HepG2 (cell line): Measurements from ENCODE around the gene SKIC2. TPM values are rescaled to one million over a fixed set of nuclear protein-coding genes. Genes with fewer than 3 reads are reported as not detected.

Experiments
- CBX5 ChIP-seq: sonication (generic); formaldehyde crosslinking; IDR thresholded peaks from 2 replicates; pipeline ENCODE4 v1.4.0; 2020; ENCODE audit warnings: missing genetic modification reagents, borderline replicate concordance
- ETV6 ChIP-seq: sonication (generic); formaldehyde crosslinking; conservative IDR thresholded peaks from 2 replicates; pipeline ENCODE4 v1.4.0; 2020; ENCODE audit warnings: missing genetic modification reagents
- FOXK2 ChIP-seq: fragments of 450-650 bp; IDR thresholded peaks from 2 replicates; pipeline ENCODE4 v1.6.1; 2016
- MED8 ChIP-seq: sonication (generic); formaldehyde crosslinking; IDR thresholded peaks from 2 replicates; pipeline ENCODE4 v1.8.1; 2023; ENCODE audit warnings: mild to moderate bottlenecking, missing genetic modification reagents; ENCODE audit not compliant: insufficient replicate concordance
- NFE2L2 ChIP-seq: fragments of 150-350 bp; IDR thresholded peaks from 2 replicates; pipeline ENCODE4 v1.6.1; 2014; ENCODE audit warnings: low read length
- PHF21A ChIP-seq: sonication (generic); formaldehyde crosslinking; IDR thresholded peaks from 2 replicates; pipeline ENCODE4 v1.5.0; 2020; ENCODE audit warnings: mild to moderate bottlenecking, missing genetic modification reagents
- polyA plus RNA-seq, 8 experiments: library from polyadenylated mRNA; depleted of rRNA in 3 of 8; stranded (reverse) in 7 of 8; unstranded in 1 of 8; fragments of >200 nt; fragmentation: Illumina TruSeq in 4 of 8; extraction: Trizol in 4 of 8; gene quantifications; 2 replicates each; pipeline versions ENCODE4 v1.2.1 to v1.2.3, GENCODE V29; 2011 to 2016; ENCODE audit warnings: low read depth in 4 of 8, missing spikeins in 1 of 8, mixed read lengths in 1 of 8; ENCODE audit not compliant: insufficient read depth in 1 of 8
- total RNA-seq, 5 experiments: library from RNA; depleted of rRNA; stranded (reverse); fragments of >200 nt; fragmentation: Illumina TruSeq; extraction: Trizol; gene quantifications; 2 replicates each; pipeline ENCODE4 v1.2.3, GENCODE V29; 2016; ENCODE audit warnings: low read depth in 1 of 5
- TF ChIP-seq, protein P1 (sequence below), 2 experiments: fragments of 450-650 bp in 1 of 2; sonication (generic) in 1 of 2; formaldehyde crosslinking in 1 of 2; IDR thresholded peaks; 2 replicates each; pipeline versions ENCODE4 v1.6.1 to v1.8.0; 2016 to 2022; ENCODE audit warnings: antibody characterized with exemption in 1 of 2, mild to moderate bottlenecking in 1 of 2, missing genetic modification reagents in 1 of 2
- TF ChIP-seq, protein P2 (sequence below), 2 experiments: sonication (generic) in 1 of 2; formaldehyde crosslinking in 1 of 2; IDR thresholded peaks; 2 replicates each; pipeline versions ENCODE4 v1.5.1 to v1.6.1; 2011 to 2020; ENCODE audit warnings: borderline replicate concordance in 1 of 2, low read depth in 1 of 2, low read length in 1 of 2, mild to moderate bottlenecking in 1 of 2, missing genetic modification reagents in 1 of 2, moderate library complexity in 1 of 2
- TF ChIP-seq, protein P3 (sequence below): sonication (generic); formaldehyde crosslinking; IDR thresholded peaks from 2 replicates; pipeline ENCODE4 v1.4.0; 2020; ENCODE audit warnings: missing genetic modification reagents, borderline replicate concordance
- TF ChIP-seq, protein P4 (sequence below): sonication (generic); formaldehyde crosslinking; IDR thresholded peaks from 2 replicates; pipeline ENCODE4 v1.5.1; 2020; ENCODE audit warnings: mild to moderate bottlenecking, missing genetic modification reagents, moderate library complexity

Gene SKIC2
- total and polyA plus RNA-seq, 2 of the 13 experiments (the other 11 are each of a cell fraction or from before 2014, with no cell fraction given), result 67.1 to 68.4 TPM

DNA sequence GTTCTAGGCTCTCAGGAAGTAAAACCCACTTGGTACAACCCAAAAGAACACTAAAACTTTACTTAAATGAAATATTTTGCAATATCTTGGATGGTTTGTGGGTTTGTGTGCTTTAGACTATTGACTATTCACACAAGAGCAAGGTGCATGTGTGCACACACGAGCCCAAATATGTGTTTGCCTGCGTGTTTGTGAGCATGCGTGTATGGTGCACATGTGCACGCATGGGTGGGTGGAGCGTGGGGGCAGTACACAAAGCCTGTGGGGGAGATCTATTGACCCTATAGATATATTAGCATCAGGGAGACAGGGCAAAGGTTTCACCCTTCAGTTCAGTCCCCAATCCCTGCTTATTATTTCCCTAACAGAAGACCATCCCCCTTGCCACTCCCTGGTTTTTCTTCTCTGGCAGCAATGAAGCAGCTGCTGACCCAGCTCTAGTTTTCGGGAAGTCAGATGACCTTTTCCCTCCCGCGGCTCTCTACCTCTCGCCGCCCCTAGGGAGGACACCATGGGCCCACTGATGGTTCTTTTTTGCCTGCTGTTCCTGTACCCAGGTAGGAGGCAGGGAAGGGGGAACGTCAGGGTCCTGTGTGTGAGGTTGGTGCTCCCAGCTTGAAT is 31.6 kb upstream of the SKIC2 start, which contains the start of gene C2 (continued):
- TF ChIP-seq, protein P1, sequence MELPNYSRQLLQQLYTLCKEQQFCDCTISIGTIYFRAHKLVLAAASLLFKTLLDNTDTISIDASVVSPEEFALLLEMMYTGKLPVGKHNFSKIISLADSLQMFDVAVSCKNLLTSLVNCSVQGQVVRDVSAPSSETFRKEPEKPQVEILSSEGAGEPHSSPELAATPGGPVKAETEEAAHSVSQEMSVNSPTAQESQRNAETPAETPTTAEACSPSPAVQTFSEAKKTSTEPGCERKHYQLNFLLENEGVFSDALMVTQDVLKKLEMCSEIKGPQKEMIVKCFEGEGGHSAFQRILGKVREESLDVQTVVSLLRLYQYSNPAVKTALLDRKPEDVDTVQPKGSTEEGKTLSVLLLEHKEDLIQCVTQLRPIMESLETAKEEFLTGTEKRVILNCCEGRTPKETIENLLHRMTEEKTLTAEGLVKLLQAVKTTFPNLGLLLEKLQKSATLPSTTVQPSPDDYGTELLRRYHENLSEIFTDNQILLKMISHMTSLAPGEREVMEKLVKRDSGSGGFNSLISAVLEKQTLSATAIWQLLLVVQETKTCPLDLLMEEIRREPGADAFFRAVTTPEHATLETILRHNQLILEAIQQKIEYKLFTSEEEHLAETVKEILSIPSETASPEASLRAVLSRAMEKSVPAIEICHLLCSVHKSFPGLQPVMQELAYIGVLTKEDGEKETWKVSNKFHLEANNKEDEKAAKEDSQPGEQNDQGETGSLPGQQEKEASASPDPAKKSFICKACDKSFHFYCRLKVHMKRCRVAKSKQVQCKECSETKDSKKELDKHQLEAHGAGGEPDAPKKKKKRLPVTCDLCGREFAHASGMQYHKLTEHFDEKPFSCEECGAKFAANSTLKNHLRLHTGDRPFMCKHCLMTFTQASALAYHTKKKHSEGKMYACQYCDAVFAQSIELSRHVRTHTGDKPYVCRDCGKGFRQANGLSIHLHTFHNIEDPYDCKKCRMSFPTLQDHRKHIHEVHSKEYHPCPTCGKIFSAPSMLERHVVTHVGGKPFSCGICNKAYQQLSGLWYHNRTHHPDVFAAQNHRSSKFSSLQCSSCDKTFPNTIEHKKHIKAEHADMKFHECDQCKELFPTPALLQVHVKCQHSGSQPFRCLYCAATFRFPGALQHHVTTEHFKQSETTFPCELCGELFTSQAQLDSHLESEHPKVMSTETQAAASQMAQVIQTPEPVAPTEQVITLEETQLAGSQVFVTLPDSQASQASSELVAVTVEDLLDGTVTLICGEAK (IDR thresholded peaks at IDR 0.05), result no peak; the same call in 1 of the 2 replicates
- TF ChIP-seq, protein P1 (CRISPR knock-in tag; IDR thresholded peaks at IDR 0.05), result peak; percentile 94
- TF ChIP-seq ETV6 (no peak; the same call in 1 of the 2 replicates), CBX5 (CRISPR knock-in tag) (peak; percentile 86; the same call in 1 of the 2 replicates), MED8 (CRISPR knock-in tag) (peak; percentile 59), NFE2L2 (no peak), PHF21A (peak; percentile 94), FOXK2 (peak; percentile 82; the same call in 1 of the 2 replicates)
- TF ChIP-seq, protein P2, sequence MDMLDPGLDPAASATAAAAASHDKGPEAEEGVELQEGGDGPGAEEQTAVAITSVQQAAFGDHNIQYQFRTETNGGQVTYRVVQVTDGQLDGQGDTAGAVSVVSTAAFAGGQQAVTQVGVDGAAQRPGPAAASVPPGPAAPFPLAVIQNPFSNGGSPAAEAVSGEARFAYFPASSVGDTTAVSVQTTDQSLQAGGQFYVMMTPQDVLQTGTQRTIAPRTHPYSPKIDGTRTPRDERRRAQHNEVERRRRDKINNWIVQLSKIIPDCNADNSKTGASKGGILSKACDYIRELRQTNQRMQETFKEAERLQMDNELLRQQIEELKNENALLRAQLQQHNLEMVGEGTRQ (IDR thresholded peaks at IDR 0.05; ENCODE audit: low read depth, low read length), result no peak
- TF ChIP-seq, protein P2 (CRISPR knock-in tag; IDR thresholded peaks at IDR 0.05; ENCODE audit: borderline replicate concordance), result peak; percentile 68; the same call in 1 of the 2 replicates
- TF ChIP-seq, protein P3, sequence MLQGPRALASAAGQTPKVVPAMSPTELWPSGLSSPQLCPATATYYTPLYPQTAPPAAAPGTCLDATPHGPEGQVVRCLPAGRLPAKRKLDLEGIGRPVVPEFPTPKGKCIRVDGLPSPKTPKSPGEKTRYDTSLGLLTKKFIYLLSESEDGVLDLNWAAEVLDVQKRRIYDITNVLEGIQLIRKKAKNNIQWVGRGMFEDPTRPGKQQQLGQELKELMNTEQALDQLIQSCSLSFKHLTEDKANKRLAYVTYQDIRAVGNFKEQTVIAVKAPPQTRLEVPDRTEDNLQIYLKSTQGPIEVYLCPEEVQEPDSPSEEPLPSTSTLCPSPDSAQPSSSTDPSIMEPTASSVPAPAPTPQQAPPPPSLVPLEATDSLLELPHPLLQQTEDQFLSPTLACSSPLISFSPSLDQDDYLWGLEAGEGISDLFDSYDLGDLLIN (CRISPR knock-in tag), result peak; percentile 53; the same call in 1 of the 2 replicates
- TF ChIP-seq, protein P4, sequence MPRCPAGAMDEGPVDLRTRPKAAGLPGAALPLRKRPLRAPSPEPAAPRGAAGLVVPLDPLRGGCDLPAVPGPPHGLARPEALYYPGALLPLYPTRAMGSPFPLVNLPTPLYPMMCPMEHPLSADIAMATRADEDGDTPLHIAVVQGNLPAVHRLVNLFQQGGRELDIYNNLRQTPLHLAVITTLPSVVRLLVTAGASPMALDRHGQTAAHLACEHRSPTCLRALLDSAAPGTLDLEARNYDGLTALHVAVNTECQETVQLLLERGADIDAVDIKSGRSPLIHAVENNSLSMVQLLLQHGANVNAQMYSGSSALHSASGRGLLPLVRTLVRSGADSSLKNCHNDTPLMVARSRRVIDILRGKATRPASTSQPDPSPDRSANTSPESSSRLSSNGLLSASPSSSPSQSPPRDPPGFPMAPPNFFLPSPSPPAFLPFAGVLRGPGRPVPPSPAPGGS, result 0 out of 2 replicates have a peak, but pooled peaks have one; percentile 67
